Osteocyte (in vitro differentiated cells): ENCODE measurements around the gene ZSWIM3. TPM values are rescaled to one million over a fixed set of nuclear protein-coding genes. Genes with fewer than 3 reads are reported as not detected.
A peak's percentile ranks its signal among the peaks of the same experiment; 100 is the strongest.

ENCODE experiments used
- DNase-seq: peaks from one replicate; pipeline ENCODE4 v3.0.0; 2021; ENCODE audit warnings: mixed read lengths; ENCODE audit not compliant: unreplicated experiment; ENCODE audit errors: extremely low spot score
- H3K27ac Mint-ChIP-seq: one replicate; pipeline ENCODE4 v1.8.0; 2021; ENCODE audit warnings: mild to moderate bottlenecking, mixed read lengths; ENCODE audit not compliant: unreplicated experiment
- H3K27me3 Mint-ChIP-seq: one replicate; pipeline ENCODE4 v1.8.0; 2021; ENCODE audit warnings: mixed read lengths; ENCODE audit not compliant: unreplicated experiment
- H3K36me3 Mint-ChIP-seq: one replicate; pipeline ENCODE4 v1.8.0; 2021; ENCODE audit warnings: mixed read lengths; ENCODE audit not compliant: unreplicated experiment
- H3K4me1 Mint-ChIP-seq: one replicate; pipeline ENCODE4 v1.8.0; 2021; ENCODE audit warnings: mixed read lengths; ENCODE audit not compliant: unreplicated experiment
- H3K4me3 Mint-ChIP-seq: one replicate; pipeline ENCODE4 v1.8.0; 2021; ENCODE audit warnings: mild to moderate bottlenecking, moderate library complexity, mixed read lengths; ENCODE audit not compliant: unreplicated experiment
- H3K9me3 Mint-ChIP-seq: one replicate; pipeline ENCODE4 v1.8.0; 2021; ENCODE audit warnings: mixed read lengths; ENCODE audit not compliant: unreplicated experiment
- CTCF ChIP-seq: fragments of 200-600 bp; sonication (generic); IDR thresholded peaks from 2 replicates; pipeline ENCODE4 v1.5.0; 2021; ENCODE audit warnings: antibody characterized with exemption, mild to moderate bottlenecking, moderate library complexity
- long read RNA-seq: library from polyadenylated mRNA; unstranded; transcript quantifications from one replicate; pipeline ENCODE4 v2.0.0, GENCODE V29; 2021
- total RNA-seq: library from RNA; stranded (reverse); gene quantifications from 2 replicates; pipeline ENCODE4 v1.2.1, GENCODE V29; 2021

ZSWIM3 gene
- 3.9 and 4.4 TPM in 2 replicates for total RNA-seq
- long read RNA-seq, transcript ZSWIM3-201 (2 exons, 2,773 nt) = major isoform, 85 of 94 reads
- long read RNA-seq, partial matches to known transcripts = 1 of 94 reads
- long read RNA-seq, other reads (novel, unspliced or antisense) = 8 of 94 reads

- TF ChIP-seq CTCF = no peak
- DNase-seq = peak; percentile 98
- Mint-ChIP-seq H3K27ac (peak within 1 kb of the TSS; percentile 93), H3K4me1 (peaks cover 45% of the 10 kb centered on the region), H3K27me3 (no peaks in the 10 kb centered on the region), H3K9me3 (no peaks in the 10 kb centered on the region), H3K4me3 (peak within 1 kb of the TSS; percentile 92), H3K36me3 (peaks cover 2% of the 10 kb centered on the region)
Measured at GRCh38 chr20:45857114-45857881, at the start of gene ZSWIM3, which contains the start of gene ACOT8. TSS of gene ZSWIM3 (plus strand) at chr20:45857614. CDS start at chr20:45857826, 212 bp downstream. TSS of gene ACOT8 (minus strand) at chr20:45857392. CDS start at chr20:45857315, 77 bp downstream.

- Mint-ChIP-seq H3K4me1 (peaks cover 22% of the 10 kb centered on the region), H3K9me3 (no peaks in the 10 kb centered on the region), H3K36me3 (peaks cover 34% of the 10 kb centered on the region), H3K27me3 (no peaks in the 10 kb centered on the region), H3K4me3 (no peak overlapping the region), H3K27ac (no peak overlapping the region)
- DNase-seq = no peak
- no peak for TF ChIP-seq CTCF
Measured at GRCh38 chr20:45810191-45810970, 47.0 kb upstream of the ZSWIM3 start.

GRCh38 chr20:45812157-45813005 is 45.0 kb upstream of the ZSWIM3 start, which contains the start of gene UBE2C:
TSS of gene UBE2C (plus strand) at chr20:45812644. CDS start at chr20:45812696, 52 bp downstream.
- peaks cover 27% of the 10 kb centered on the region for H3K36me3 Mint-ChIP-seq
- H3K27me3 Mint-ChIP-seq = no peaks in the 10 kb centered on the region
- peak within 1 kb of the TSS; percentile 86 for H3K27ac Mint-ChIP-seq
- no peaks in the 10 kb centered on the region for H3K9me3 Mint-ChIP-seq
- no peak for TF ChIP-seq CTCF
- peaks cover 32% of the 10 kb centered on the region for H3K4me1 Mint-ChIP-seq
- H3K4me3 Mint-ChIP-seq = peak within 1 kb of the TSS; percentile 80
- DNase-seq = peak; percentile 99

GRCh38 chr20:45813006-45813340 is 44.4 kb upstream of the ZSWIM3 start:
- Mint-ChIP-seq H3K36me3 (peaks cover 25% of the 10 kb centered on the region), H3K9me3 (no peaks in the 10 kb centered on the region)

More at GRCh38 chr20:45813006-45813340, 44.4 kb upstream of the ZSWIM3 start:
- peak overlapping the region; percentile 80 for H3K4me3 Mint-ChIP-seq
- peak overlapping the region; percentile 54 for H3K27ac Mint-ChIP-seq
- no peaks in the 10 kb centered on the region for H3K27me3 Mint-ChIP-seq
- no peak for DNase-seq
- no peak for TF ChIP-seq CTCF
- H3K4me1 Mint-ChIP-seq = peaks cover 38% of the 10 kb centered on the region
